ENCODE data around the gene SOX13.

Gene SOX13

DNA sequence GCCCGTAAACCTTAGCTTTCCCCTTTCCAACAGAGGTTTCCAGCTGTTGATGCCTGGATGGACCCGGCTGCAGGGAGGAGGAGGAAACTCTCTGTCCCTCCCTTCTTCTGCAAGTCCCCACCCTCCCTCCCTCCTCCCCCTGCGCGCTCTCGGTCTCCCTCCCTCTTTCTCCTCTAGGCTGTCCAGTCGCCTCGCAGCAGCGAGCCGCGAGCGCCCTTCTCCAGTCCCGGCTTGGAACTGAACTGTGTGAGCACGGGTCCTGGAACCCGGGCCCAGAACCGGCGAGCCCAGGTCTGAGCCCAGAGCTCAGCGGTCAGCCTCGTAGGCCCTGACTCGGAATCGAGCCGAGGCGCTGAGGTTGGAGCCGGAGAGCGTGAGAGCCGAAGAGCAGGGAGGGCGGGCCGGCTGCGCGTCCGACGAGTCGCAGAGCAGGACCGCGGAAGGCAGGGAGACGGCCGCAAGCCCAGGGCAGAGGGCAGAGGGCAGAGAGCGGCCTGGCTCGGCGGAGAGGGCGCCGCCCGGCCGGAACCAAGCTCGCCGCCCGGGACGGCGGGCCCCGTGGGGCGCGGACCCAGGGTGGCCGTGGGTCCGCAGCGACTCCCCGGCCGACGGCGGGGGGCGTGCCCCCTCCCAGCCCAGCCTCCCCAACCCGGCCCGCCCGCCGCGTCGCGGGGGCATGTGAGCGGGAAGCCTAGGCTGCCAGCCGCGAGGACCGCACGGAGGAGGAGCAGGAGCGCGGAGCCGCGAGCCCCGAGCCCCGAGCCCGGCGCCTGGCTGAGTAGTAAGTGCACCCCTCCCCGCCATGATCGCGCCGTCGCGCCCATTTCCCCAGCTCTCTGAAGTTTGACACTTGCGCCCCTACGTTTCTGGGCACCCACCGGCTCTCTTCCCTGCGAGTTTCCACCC is at the start of gene SOX13:
Gene SOX13 (plus strand): TSS at position 185 of the 906 bp plus-strand sequence. CDS start 39,801 bp downstream, outside the sequence.
- Mint-ChIP-seq H3K4me1 (peaks cover 18% of the 10 kb centered on the region), H3K27ac (no peak within 1 kb of the TSS), H3K36me3 (ENCODE audit: low read depth) (no peaks in the 10 kb centered on the region), H3K9me3 (peaks cover 1% of the 10 kb centered on the region), H3K4me3 (peak within 1 kb of the TSS; percentile 76), H3K27me3 (peaks cover 65% of the 10 kb centered on the region)
- peak; percentile 19 for DNase-seq
- ATAC-seq, result peak; percentile 51

DNA sequence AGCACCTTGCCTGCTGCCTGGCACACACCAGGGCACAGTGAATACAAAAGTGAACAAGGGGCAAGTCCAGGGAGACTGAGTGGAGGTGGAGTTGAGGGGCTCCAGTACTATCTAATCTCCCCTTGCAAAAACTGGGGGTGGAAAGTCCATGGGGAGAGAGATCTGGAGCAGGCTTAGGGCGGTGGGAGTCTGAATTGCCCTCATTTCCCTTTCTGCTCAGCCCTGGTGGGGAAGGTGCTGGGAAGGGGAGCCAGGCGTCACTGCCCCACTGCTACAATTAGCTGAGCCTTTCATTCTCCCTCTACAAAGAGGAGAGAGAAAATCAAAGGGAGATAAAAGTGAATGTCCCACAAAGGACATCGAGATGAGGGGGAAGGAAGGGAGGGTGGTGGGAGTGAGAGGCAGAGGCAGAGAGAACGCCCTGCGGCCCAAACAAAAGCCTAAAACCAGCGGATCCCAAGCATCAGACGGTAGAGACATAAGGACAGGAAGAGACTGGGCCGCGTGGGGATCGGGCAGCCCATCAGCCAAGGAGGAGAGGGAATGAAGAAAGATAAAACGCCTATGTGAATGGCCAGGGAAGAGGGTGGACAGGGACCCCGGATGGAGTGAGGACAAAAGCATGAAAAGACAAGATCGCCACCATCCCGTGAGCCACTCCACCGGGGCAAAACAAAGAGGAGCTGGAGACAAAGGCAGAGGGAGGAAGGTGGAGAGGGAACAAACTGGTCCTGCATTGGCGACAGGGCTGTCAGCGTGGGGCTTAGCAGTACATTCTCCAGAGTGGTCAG is 46.8 kb upstream of the SOX13 start:
- H3K27me3 Mint-ChIP-seq, result peaks cover 14% of the 10 kb centered on the region
- no peak overlapping the region for H3K4me3 Mint-ChIP-seq
- no peak overlapping the region for H3K27ac Mint-ChIP-seq
- H3K4me1 Mint-ChIP-seq, result no peaks in the 10 kb centered on the region
- H3K36me3 Mint-ChIP-seq (ENCODE audit: low read depth), result no peaks in the 10 kb centered on the region
- DNase-seq, result no peak
- H3K9me3 Mint-ChIP-seq, result no peaks in the 10 kb centered on the region
- no peak for ATAC-seq

DNA sequence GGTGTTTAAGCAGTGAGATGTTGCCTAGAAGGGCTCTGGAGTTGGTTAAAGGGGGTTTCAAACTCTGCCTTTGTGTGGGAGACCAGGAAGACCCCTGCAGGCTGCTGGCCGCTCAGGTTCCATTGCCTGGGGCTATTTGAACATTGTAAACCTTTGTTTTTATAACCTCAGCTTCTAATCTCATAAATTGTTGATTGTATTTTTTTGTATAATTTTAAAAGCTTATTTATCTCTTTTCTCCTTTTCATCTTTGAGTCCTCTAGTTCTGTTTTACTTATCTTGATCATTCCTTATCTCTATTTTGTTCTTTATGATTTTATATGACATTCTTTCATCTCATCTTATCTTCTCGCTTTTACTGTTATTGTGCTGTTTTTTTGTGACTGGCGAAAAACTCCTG is 45.5 kb upstream of the SOX13 start:
- ATAC-seq (no peak), DNase-seq (no peak)
- H3K9me3 Mint-ChIP-seq, result no peaks in the 10 kb centered on the region
- H3K36me3 Mint-ChIP-seq (ENCODE audit: low read depth), result no peaks in the 10 kb centered on the region
- no peak overlapping the region for H3K27ac Mint-ChIP-seq
- no peak overlapping the region for H3K4me3 Mint-ChIP-seq
- no peaks in the 10 kb centered on the region for H3K4me1 Mint-ChIP-seq
- H3K27me3 Mint-ChIP-seq, result peaks cover 21% of the 10 kb centered on the region

DNA sequence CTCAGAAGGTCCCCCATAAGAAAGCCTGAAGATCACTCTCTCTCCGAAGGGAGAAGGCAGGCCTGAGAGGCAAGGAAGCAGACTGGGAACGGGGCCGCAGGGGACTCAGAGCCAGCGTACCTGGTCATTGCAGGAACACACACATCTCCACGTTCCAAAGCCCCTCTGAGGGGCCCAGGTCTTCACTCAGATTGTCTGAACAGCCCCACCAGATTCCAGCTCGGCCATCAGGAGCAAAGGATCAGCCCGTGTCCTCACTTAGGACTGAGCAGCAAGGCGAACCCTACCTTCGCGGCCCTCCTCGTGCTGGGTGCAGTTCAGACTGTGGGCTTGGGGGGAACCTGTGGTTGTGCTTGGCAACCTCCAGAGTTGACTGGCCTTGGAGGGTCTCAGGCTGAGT is 43.9 kb upstream of the SOX13 start:
- no peak overlapping the region for H3K27ac Mint-ChIP-seq
- H3K4me3 Mint-ChIP-seq, result no peak overlapping the region
- H3K36me3 Mint-ChIP-seq (ENCODE audit: low read depth), result no peaks in the 10 kb centered on the region
- H3K27me3 Mint-ChIP-seq, result peaks cover 26% of the 10 kb centered on the region
- no peaks in the 10 kb centered on the region for H3K9me3 Mint-ChIP-seq
- DNase-seq (no peak), ATAC-seq (no peak)
- H3K4me1 Mint-ChIP-seq, result no peaks in the 10 kb centered on the region

DNA sequence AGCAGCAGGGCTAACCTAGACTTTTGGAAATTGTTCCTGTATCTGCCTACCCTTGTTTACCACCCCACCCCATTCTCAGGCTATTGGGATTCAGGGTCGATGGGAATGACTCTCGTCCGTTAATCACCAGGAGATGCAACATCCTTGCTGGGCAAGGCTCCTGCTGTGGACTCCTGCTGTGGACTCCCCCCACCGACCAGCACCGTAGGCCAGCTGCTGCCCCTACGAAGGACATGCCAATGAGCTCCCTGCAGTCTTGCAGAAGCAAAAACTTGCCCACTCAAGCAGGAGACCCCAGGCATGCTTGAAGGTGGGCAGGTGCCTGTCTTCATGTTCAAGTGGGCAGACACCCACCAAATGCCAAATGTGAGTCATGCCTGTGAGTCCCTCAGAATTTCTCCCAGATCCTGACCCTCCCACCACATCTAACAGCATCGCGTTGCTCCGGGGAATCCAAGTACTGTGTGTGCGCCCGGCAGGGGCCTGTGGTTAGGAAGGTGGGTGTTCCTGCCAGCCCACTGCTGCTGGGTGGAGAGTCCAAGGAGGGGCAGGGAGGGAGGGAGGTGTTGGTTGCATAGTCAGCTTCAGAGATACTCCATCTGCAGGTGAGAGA is 41.7 kb upstream of the SOX13 start:
- no peak for ATAC-seq
- Mint-ChIP-seq H3K4me1 (no peaks in the 10 kb centered on the region), H3K4me3 (no peak overlapping the region), H3K36me3 (ENCODE audit: low read depth) (no peaks in the 10 kb centered on the region), H3K9me3 (no peaks in the 10 kb centered on the region), H3K27ac (no peak overlapping the region), H3K27me3 (peaks cover 23% of the 10 kb centered on the region)
- no peak for DNase-seq

DNA sequence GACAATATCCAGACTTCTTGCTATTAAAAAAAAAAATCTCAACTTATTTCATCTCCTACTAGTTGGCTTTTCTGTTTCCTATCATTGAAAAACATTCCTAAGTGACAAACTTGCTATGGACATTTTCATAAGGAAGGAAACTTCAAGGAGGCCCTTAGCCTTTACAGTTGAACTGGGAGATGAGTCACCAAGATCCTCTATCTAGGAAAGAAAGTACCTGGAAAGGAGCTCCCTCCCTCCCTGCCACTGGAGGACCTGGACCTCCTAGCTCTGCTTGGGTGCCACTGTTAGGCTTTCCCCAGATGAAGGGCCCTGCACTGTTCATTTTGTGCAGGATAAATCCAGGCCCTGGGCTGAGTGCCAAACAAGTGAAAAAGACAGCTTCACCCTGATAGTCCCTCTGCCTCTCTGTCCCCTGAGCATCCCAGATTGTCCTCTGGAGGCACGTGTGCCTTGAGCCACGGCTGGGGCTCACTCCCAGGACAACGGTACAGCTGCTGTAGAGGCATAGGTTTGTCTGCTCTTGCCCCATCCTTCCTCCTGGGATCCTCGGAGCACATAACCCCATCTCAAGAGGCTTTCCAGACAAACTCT is 40.2 kb upstream of the SOX13 start:
- no peaks in the 10 kb centered on the region for H3K9me3 Mint-ChIP-seq
- H3K4me1 Mint-ChIP-seq, result no peaks in the 10 kb centered on the region
- DNase-seq, result no peak
- no peaks in the 10 kb centered on the region for H3K36me3 Mint-ChIP-seq (ENCODE audit: low read depth)
- no peak overlapping the region for H3K4me3 Mint-ChIP-seq
- no peak for ATAC-seq
- no peak overlapping the region for H3K27ac Mint-ChIP-seq
- H3K27me3 Mint-ChIP-seq, result peaks cover 18% of the 10 kb centered on the region

- Mint-ChIP-seq H3K9me3 (no peaks in the 10 kb centered on the region), H3K36me3 (ENCODE audit: low read depth) (no peaks in the 10 kb centered on the region), H3K27me3 (peaks cover 18% of the 10 kb centered on the region), H3K27ac (no peak overlapping the region), H3K4me1 (no peaks in the 10 kb centered on the region), H3K4me3 (no peak overlapping the region)
- no peak for ATAC-seq
- no peak for DNase-seq
Measured at GRCh38 chr1:204033306-204033705, 39.6 kb upstream of the SOX13 start.

DNA sequence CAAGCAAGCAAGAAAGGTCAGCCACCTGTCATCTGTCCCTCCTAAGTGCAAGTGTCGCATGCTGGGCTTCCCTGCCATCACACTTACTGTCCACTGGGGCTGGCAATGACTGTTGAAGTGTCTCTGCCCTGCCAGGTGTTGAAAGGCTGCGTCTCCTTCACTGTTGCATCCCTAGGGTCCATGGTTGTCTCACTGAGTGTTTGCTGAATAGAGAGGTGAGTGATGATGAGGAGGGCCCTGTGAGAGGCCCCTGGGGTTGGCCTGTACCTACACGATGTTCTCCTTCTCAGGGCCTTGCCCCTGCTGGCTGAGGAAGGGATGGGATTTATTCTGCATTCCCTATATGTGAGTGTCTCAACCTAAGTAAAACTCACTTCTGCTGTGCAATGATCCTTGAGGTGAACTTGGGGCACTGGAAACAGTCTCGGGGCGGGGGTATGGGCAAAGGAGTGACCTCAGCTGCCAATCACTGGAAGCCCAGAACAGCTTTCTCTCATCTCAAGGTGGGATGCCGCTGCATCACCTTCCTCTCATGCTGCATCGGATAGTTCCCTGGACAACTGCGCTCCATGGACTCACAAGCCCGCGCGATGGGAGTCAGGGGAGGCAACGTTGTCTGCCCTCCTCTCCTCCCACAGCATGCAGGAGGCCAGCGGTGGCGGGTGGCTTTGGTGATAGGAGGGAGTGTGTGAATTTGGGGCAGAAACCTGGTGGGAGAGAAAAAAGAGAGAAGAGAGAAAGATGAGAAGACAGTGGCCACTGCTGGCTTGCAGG is 35.8 kb upstream of the SOX13 start:
- ATAC-seq (no peak), DNase-seq (no peak)
- Mint-ChIP-seq H3K36me3 (ENCODE audit: low read depth) (no peaks in the 10 kb centered on the region), H3K9me3 (no peaks in the 10 kb centered on the region), H3K27me3 (peaks cover 11% of the 10 kb centered on the region), H3K4me3 (no peak overlapping the region), H3K27ac (no peak overlapping the region), H3K4me1 (no peaks in the 10 kb centered on the region)

GRCh38 chr1:204041232-204041767 is 31.6 kb upstream of the SOX13 start:
- Mint-ChIP-seq H3K9me3 (no peaks in the 10 kb centered on the region), H3K36me3 (ENCODE audit: low read depth) (no peaks in the 10 kb centered on the region), H3K27ac (no peak overlapping the region), H3K4me3 (no peak overlapping the region), H3K4me1 (no peaks in the 10 kb centered on the region), H3K27me3 (no peaks in the 10 kb centered on the region)
- ATAC-seq, result no peak
- DNase-seq, result no peak

DNA sequence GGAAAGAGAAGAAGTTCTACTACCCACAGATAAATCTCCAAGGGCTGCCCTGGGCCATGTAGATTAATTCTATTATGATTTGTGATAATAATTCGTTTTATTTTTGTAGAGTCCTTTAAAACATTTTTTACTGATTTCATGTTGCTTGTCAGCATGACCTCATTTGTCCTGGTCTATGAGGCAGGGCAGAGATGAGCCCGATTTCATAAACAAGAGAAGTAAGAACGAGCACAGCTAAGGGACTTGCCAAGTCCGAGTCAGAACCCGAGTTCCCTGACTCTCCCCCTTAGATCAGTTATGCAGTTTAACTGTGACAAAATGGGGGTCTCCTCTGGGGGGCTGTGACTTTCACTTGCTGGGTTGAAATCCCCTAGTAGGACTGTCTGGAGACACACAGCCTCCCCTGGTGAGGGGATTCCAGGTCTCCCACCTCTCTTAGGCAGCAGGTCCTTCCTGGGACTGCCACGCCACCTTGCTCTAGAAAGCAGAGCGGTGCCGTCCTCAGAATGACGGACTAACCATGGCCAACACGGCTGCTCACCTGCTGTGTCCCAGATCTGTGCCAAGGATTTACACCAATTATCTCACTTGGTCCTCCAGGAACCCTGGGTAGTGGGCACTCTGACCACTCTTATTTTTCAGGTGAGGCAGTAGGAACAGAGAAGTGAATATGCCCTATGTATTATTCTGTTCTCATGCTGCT is 31.0 kb upstream of the SOX13 start:
- ATAC-seq, result no peak
- Mint-ChIP-seq H3K4me3 (no peak overlapping the region), H3K4me1 (no peaks in the 10 kb centered on the region), H3K27me3 (no peaks in the 10 kb centered on the region), H3K36me3 (ENCODE audit: low read depth) (no peaks in the 10 kb centered on the region), H3K27ac (no peak overlapping the region), H3K9me3 (no peaks in the 10 kb centered on the region)
- no peak for DNase-seq

GRCh38 chr1:204042516-204042915 is 30.4 kb upstream of the SOX13 start:
- H3K36me3 Mint-ChIP-seq (ENCODE audit: low read depth), result no peaks in the 10 kb centered on the region
- H3K27me3 Mint-ChIP-seq, result no peaks in the 10 kb centered on the region
- ATAC-seq, result no peak
- H3K4me1 Mint-ChIP-seq, result no peaks in the 10 kb centered on the region
- no peak overlapping the region for H3K4me3 Mint-ChIP-seq
- H3K9me3 Mint-ChIP-seq, result no peaks in the 10 kb centered on the region
- H3K27ac Mint-ChIP-seq, result no peak overlapping the region
- DNase-seq, result no peak

- Mint-ChIP-seq H3K9me3 (no peaks in the 10 kb centered on the region), H3K27ac (no peak overlapping the region), H3K4me1 (no peaks in the 10 kb centered on the region), H3K27me3 (no peaks in the 10 kb centered on the region), H3K4me3 (no peak overlapping the region), H3K36me3 (ENCODE audit: low read depth) (no peaks in the 10 kb centered on the region)
- ATAC-seq (no peak), DNase-seq (no peak)
Measured at GRCh38 chr1:204043680-204044079, 29.2 kb upstream of the SOX13 start.

DNA sequence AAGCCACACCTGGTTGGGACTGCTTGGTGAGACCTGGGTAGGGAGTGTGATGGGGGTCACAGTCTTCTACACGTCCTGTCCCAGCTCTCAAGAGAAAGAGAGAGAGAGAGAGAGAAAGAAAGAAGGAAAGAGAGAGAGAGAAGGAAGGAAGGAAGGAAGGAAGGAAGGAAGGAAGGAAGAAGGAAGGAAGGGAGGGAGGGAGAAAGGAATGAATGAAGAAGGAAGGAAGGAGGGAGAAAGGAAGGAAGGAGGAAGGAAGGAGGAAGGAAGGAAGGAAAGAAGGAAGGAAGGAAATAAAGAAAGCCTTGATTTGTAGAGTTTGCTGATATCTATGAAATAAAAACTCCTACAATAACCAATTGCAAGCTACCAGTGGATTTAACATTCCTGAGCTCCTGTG is 28.5 kb upstream of the SOX13 start:
- no peak overlapping the region for H3K27ac Mint-ChIP-seq
- no peaks in the 10 kb centered on the region for H3K36me3 Mint-ChIP-seq (ENCODE audit: low read depth)
- no peak overlapping the region for H3K4me3 Mint-ChIP-seq
- DNase-seq (no peak), ATAC-seq (no peak)
- H3K4me1 Mint-ChIP-seq, result no peaks in the 10 kb centered on the region
- no peaks in the 10 kb centered on the region for H3K27me3 Mint-ChIP-seq
- H3K9me3 Mint-ChIP-seq, result no peaks in the 10 kb centered on the region
